ENCODE measurements around the gene OR52B6. TPM values are rescaled to one million over a fixed set of nuclear protein-coding genes. Genes with fewer than 3 reads are reported as not detected.
A peak's percentile ranks its signal among the peaks of the same experiment; 100 is the strongest.

The OR52B6 gene
- total RNA-seq, 1 experiment from 2014 or later: not detected

DNA sequence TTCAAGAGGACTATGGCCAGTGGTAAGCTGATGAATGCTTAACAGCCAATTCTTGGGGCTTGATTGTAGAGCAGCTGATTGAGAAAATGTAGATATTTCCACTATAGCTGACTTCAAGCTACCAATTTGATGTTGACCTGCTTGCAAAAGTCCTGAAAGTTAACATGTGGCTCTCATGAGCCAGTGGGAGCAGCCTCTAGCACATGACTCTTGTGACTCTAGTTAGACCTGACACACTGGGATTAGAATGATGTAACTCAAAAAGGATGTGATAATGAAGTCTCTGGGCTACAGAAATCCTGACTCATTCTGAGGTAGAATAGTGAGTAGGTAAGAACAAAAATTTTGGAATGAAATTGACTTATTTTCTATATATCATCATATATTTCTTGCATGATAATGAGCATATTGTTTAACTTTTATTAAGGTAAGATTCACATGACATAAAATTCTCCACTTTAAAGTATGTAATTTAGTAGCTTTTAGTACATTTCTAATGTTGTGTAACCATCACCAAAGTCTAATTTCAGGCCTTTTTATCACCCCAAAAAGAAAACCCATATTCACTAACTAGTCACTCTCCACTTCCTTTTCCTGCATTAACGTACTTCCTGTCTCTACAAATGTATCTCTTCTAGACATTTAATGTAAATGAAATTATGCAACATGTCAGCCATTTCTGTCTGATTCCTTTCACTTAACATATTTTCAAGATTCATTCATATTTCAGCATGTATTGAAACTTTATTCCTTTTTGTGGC is 16.2 kb upstream of the OR52B6 start:
- BruUV-seq (replicated peaks): no TSS peak
- Histone ChIP-seq H3K4me1 (replicated peaks; ENCODE audit: insufficient read depth) (0 out of 2 replicates have a peak, but pooled peaks cover 9% of the 10 kb centered on the region), H3F3A (ENCODE audit: insufficient read depth, low read depth) (no peaks in the 10 kb centered on the region), H3K4me2 (no peak overlapping the region), H4K20me1 (ENCODE audit: insufficient read depth) (no peaks in the 10 kb centered on the region), H3K9me3 (ENCODE audit: insufficient read depth, low read depth) (no peaks in the 10 kb centered on the region), H3K4me3 (no peak overlapping the region), H3K36me3 (ENCODE audit: low read depth) (no peaks in the 10 kb centered on the region), H3K9me2 (ENCODE audit: insufficient read depth) (no peaks in the 10 kb centered on the region), H3K27me3 (ENCODE audit: insufficient read depth, low read depth) (no peaks in the 10 kb centered on the region), H3K27ac (peak overlapping the region; percentile 58), H2AFZ (peak overlapping the region; percentile 50; the same call in 1 of the 2 replicates), H3K79me2 (ENCODE audit: low read depth) (no peaks in the 10 kb centered on the region)
- TF ChIP-seq, protein P1, sequence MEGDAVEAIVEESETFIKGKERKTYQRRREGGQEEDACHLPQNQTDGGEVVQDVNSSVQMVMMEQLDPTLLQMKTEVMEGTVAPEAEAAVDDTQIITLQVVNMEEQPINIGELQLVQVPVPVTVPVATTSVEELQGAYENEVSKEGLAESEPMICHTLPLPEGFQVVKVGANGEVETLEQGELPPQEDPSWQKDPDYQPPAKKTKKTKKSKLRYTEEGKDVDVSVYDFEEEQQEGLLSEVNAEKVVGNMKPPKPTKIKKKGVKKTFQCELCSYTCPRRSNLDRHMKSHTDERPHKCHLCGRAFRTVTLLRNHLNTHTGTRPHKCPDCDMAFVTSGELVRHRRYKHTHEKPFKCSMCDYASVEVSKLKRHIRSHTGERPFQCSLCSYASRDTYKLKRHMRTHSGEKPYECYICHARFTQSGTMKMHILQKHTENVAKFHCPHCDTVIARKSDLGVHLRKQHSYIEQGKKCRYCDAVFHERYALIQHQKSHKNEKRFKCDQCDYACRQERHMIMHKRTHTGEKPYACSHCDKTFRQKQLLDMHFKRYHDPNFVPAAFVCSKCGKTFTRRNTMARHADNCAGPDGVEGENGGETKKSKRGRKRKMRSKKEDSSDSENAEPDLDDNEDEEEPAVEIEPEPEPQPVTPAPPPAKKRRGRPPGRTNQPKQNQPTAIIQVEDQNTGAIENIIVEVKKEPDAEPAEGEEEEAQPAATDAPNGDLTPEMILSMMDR (conservative IDR thresholded peaks at IDR 0.05): no peak
- TF ChIP-seq EZH2 (IDR thresholded peaks at IDR 0.05; ENCODE audit: low read depth): no peak
- ChIA-PET POLR2A (ENCODE audit: unreplicated experiment) (no interaction called here), CTCF (no interaction called here)
- DNase-seq: peak in 1 of 2 experiments; percentile 47
- intact Hi-C loops (cut with micrococcal nuclease; ENCODE audit: unreplicated experiment): no loop called here

DNA sequence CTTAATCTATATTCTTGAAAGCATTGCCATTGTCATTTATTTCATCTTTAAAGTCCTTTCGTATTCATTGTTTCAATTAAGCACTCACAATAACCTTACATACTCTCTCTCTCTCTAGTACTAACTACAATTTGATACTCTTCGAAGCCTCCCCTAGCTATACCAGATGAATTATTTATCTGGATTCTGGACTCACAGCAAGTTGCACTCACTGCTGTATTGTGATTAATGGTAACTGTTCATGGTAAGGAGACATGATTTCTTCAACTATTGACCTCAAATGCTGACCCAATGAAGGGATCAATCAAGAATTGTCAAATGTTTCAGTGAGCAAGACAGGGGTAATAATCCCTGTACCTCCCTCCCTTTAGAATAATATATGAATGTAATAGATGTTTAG is 6.0 kb upstream of the OR52B6 start:
- no peaks in the 10 kb centered on the region for H3K27me3 ChIP-seq (ENCODE audit: insufficient read depth, low read depth)
- no peaks in the 10 kb centered on the region for H3K9me2 ChIP-seq (ENCODE audit: insufficient read depth)
- no peak overlapping the region for H3K4me2 ChIP-seq
- no peaks in the 10 kb centered on the region for H4K20me1 ChIP-seq (ENCODE audit: insufficient read depth)
- H3K36me3 ChIP-seq (ENCODE audit: low read depth): no peaks in the 10 kb centered on the region
- no peak overlapping the region for H3K27ac ChIP-seq
- no peaks in the 10 kb centered on the region for H3K4me1 ChIP-seq (replicated peaks; ENCODE audit: insufficient read depth)
- intact Hi-C loops (cut with micrococcal nuclease; ENCODE audit: unreplicated experiment): no loop called here
- H3K4me3 ChIP-seq: no peak overlapping the region
- no TSS peak for BruUV-seq (replicated peaks)
- ChIA-PET CTCF (no interaction called here), POLR2A (ENCODE audit: unreplicated experiment) (no interaction called here)
- H3F3A ChIP-seq (ENCODE audit: insufficient read depth, low read depth): no peaks in the 10 kb centered on the region
- no peaks in the 10 kb centered on the region for H3K79me2 ChIP-seq (ENCODE audit: low read depth)
- no peak for TF ChIP-seq EZH2 (IDR thresholded peaks at IDR 0.05; ENCODE audit: low read depth)
- TF ChIP-seq, protein P1 (conservative IDR thresholded peaks at IDR 0.05): no peak
- H3K9me3 ChIP-seq (ENCODE audit: insufficient read depth, low read depth): no peaks in the 10 kb centered on the region
- DNase-seq: no peak
- H2AFZ ChIP-seq: no peak overlapping the region

DNA sequence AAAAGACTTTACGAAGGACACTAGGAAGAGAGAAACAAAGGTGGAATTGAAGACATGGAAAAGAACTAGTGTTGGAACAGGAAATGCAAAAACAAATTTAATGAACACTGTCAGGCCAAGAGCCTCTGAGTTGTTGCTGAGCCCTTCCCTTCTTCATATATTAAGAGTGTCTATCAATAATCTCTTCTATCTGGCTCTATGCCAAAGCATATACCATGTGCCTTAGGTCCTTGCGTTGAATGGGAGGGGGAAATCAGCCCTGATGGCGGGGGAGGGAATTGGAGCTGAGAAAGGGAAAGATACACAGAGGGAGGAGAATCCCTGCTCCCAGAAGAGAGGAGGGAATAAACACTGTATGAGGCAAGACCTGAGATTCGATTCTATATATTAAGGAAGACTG is 5.5 kb upstream of the OR52B6 start:
- H3K36me3 ChIP-seq (ENCODE audit: low read depth): no peaks in the 10 kb centered on the region
- no peaks in the 10 kb centered on the region for H3F3A ChIP-seq (ENCODE audit: insufficient read depth, low read depth)
- H3K4me3 ChIP-seq: no peak overlapping the region
- DNase-seq: no peak
- POLR2A ChIA-PET (ENCODE audit: unreplicated experiment): no interaction called here
- BruUV-seq (replicated peaks): no TSS peak
- no peak overlapping the region for H3K4me2 ChIP-seq
- CTCF ChIA-PET: no interaction called here
- H3K9me3 ChIP-seq (ENCODE audit: insufficient read depth, low read depth): no peaks in the 10 kb centered on the region
- intact Hi-C loops (cut with micrococcal nuclease; ENCODE audit: unreplicated experiment): no loop called here
- H3K27me3 ChIP-seq (ENCODE audit: insufficient read depth, low read depth): no peaks in the 10 kb centered on the region
- TF ChIP-seq EZH2 (IDR thresholded peaks at IDR 0.05; ENCODE audit: low read depth): no peak
- no peaks in the 10 kb centered on the region for H3K9me2 ChIP-seq (ENCODE audit: insufficient read depth)
- H4K20me1 ChIP-seq (ENCODE audit: insufficient read depth): no peaks in the 10 kb centered on the region
- no peaks in the 10 kb centered on the region for H3K79me2 ChIP-seq (ENCODE audit: low read depth)
- no peak overlapping the region for H3K27ac ChIP-seq
- no peaks in the 10 kb centered on the region for H3K4me1 ChIP-seq (replicated peaks; ENCODE audit: insufficient read depth)
- H2AFZ ChIP-seq: no peak overlapping the region

DNA sequence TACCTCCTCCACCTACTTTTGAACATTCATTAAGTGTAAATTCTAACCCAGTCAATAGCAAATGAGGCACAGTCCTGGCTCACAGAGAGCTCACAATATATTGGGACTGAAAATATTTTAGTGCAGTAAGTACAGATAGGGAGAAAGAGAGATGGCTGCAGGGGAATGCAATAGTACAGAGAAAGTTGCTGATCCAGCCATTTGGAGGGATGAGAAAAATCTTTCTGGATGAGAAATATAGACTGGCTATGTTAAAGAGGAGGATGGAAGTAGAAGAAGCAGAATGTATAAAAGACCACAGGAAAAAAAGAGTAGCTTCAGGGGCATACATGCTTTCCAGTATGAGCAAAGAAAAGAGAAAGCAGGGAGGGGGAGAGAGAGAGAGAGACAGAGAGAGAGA is 3.6 kb upstream of the OR52B6 start:
- intact Hi-C loops (cut with micrococcal nuclease; ENCODE audit: unreplicated experiment): no loop called here
- H3K36me3 ChIP-seq (ENCODE audit: low read depth): no peaks in the 10 kb centered on the region
- no peak overlapping the region for H3K4me2 ChIP-seq
- H3K27ac ChIP-seq: no peak overlapping the region
- no peaks in the 10 kb centered on the region for H4K20me1 ChIP-seq (ENCODE audit: insufficient read depth)
- H3K27me3 ChIP-seq (ENCODE audit: insufficient read depth, low read depth): no peaks in the 10 kb centered on the region
- no peaks in the 10 kb centered on the region for H3K9me3 ChIP-seq (ENCODE audit: insufficient read depth, low read depth)
- no TSS peak for BruUV-seq (replicated peaks)
- TF ChIP-seq EZH2 (IDR thresholded peaks at IDR 0.05; ENCODE audit: low read depth): no peak
- TF ChIP-seq, protein P1 (conservative IDR thresholded peaks at IDR 0.05): no peak
- no peak overlapping the region for H2AFZ ChIP-seq
- no peak for DNase-seq
- POLR2A ChIA-PET (ENCODE audit: unreplicated experiment): no interaction called here
- no peaks in the 10 kb centered on the region for H3K4me1 ChIP-seq (replicated peaks; ENCODE audit: insufficient read depth)
- CTCF ChIA-PET: no interaction called here
- no peak overlapping the region for H3K4me3 ChIP-seq
- no peaks in the 10 kb centered on the region for H3F3A ChIP-seq (ENCODE audit: insufficient read depth, low read depth)
- no peaks in the 10 kb centered on the region for H3K9me2 ChIP-seq (ENCODE audit: insufficient read depth)
- no peaks in the 10 kb centered on the region for H3K79me2 ChIP-seq (ENCODE audit: low read depth)

Data from PC-9 (cell line).